ENCODE data around the gene TOX2.
A peak's percentile ranks its signal among the peaks of the same experiment; 100 is the strongest.

DNA sequence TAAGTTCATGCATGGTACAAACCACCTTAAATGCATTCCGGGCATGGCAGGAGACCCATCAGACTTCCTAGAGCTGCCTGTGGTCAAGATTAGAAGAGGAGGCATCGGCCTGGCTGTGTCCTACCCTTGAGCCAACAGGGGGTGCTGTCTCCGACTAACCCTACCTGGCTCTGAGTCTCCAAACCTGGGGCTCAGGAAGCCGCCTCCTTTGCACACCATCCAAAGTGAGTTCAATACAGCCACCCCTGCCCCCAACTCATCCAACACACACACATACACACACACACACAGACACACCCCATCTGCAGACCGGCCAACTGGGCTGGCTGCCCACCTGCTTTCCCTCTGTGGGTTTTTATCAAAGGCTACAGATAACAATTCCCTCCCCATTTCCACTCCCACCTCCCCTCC, 195.3 kb downstream of the TOX2 start:
- TF ChIP-seq, protein P1, sequence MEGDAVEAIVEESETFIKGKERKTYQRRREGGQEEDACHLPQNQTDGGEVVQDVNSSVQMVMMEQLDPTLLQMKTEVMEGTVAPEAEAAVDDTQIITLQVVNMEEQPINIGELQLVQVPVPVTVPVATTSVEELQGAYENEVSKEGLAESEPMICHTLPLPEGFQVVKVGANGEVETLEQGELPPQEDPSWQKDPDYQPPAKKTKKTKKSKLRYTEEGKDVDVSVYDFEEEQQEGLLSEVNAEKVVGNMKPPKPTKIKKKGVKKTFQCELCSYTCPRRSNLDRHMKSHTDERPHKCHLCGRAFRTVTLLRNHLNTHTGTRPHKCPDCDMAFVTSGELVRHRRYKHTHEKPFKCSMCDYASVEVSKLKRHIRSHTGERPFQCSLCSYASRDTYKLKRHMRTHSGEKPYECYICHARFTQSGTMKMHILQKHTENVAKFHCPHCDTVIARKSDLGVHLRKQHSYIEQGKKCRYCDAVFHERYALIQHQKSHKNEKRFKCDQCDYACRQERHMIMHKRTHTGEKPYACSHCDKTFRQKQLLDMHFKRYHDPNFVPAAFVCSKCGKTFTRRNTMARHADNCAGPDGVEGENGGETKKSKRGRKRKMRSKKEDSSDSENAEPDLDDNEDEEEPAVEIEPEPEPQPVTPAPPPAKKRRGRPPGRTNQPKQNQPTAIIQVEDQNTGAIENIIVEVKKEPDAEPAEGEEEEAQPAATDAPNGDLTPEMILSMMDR (IDR thresholded peaks at IDR 0.05; ENCODE audit: low read depth, low read length, poor library complexity, severe bottlenecking): peak; percentile 37
- no peak for TF ChIP-seq EZH2phosphoT487 (IDR thresholded peaks at IDR 0.05; ENCODE audit: borderline replicate concordance, low read length)
